ENCODE results near the gene HINT1.

The HINT1 gene

DNA sequence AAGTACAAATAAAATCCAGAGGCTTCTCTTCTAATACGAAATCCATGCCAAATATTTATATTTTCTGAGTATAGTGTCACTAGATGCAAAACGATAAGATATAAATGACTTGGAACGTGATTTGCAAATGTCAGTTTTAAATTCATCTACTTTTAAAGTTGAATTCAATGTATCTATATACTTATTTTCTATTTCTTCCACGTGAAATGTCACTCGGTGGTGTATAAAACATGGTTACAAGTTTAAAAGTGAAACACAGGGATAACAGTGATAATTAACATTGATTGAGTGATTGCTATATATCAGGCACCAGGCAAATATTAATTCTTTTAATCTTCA, 54.8 kb downstream of the HINT1 start:
- no peak overlapping the region for H3K4me3 ChIP-seq (ENCODE audit: low read length)

DNA sequence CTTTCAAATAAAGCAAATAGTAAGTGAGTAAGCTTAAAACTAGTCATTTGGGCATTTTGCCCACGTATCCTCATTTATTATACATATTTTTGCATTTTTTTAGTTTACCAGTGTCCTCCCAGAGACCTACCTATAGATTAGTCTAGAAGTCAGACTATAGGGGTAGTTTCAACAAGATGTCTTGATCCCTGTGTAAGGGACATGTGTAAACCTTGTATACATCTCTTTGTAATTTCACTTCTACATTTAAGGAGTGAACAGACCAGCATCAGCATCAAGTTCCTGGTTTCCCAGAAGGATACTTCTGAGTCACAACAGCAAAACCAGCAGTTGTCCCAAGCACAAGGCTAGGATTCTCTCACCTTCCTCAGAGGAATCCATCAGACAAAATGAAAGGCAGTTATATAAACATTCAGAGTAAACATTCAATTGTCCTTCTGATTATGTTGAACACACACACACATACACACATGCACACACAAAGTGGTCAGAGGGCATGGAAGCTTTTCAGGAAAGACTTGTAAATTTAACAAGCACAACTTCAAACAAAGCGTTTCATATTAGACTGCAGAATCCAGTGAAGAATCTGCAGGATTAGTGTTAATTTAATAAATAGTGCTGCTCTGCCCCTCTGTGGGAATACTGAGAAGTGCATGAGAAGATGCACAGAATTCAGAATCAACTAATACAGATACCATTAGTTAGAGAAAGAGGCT, 55.4 kb downstream of the HINT1 start:
- TF ChIP-seq, protein P1, sequence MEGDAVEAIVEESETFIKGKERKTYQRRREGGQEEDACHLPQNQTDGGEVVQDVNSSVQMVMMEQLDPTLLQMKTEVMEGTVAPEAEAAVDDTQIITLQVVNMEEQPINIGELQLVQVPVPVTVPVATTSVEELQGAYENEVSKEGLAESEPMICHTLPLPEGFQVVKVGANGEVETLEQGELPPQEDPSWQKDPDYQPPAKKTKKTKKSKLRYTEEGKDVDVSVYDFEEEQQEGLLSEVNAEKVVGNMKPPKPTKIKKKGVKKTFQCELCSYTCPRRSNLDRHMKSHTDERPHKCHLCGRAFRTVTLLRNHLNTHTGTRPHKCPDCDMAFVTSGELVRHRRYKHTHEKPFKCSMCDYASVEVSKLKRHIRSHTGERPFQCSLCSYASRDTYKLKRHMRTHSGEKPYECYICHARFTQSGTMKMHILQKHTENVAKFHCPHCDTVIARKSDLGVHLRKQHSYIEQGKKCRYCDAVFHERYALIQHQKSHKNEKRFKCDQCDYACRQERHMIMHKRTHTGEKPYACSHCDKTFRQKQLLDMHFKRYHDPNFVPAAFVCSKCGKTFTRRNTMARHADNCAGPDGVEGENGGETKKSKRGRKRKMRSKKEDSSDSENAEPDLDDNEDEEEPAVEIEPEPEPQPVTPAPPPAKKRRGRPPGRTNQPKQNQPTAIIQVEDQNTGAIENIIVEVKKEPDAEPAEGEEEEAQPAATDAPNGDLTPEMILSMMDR (IDR thresholded peaks at IDR 0.05; ENCODE audit: low read length): peak; percentile 69
- TF ChIP-seq EZH2phosphoT487 (IDR thresholded peaks at IDR 0.05; ENCODE audit: low read length): no peak
- Histone ChIP-seq H3K9ac (ENCODE audit: low read length) (no peak overlapping the region), H3K4me2 (ENCODE audit: low read depth, low read length) (no peak overlapping the region)

More for the DNA sequence above, 54.8 kb downstream of the HINT1 start:
- H4K20me1 ChIP-seq (ENCODE audit: insufficient read depth, low read length): no peaks in the 10 kb centered on the region
- no peaks in the 10 kb centered on the region for H3K27me3 ChIP-seq (replicated peaks; ENCODE audit: insufficient read depth, low read length)
- no peak overlapping the region for H3K4me2 ChIP-seq (ENCODE audit: low read depth, low read length)
- DNase-seq: no peak
- no peak overlapping the region for H3K9ac ChIP-seq (ENCODE audit: low read length)
- no peaks in the 10 kb centered on the region for H3K36me3 ChIP-seq (replicated peaks; ENCODE audit: insufficient read depth, low read length)
- no peaks in the 10 kb centered on the region for H3K4me1 ChIP-seq (ENCODE audit: low read length)
- H3K9me2 ChIP-seq (replicated peaks; ENCODE audit: insufficient read depth, low read length): no peaks in the 10 kb centered on the region
- no peaks in the 10 kb centered on the region for H3K9me3 ChIP-seq (replicated peaks; ENCODE audit: insufficient read depth, low read length)
- TF ChIP-seq, protein P1 (IDR thresholded peaks at IDR 0.05; ENCODE audit: low read length): no peak
- TF ChIP-seq EZH2phosphoT487 (IDR thresholded peaks at IDR 0.05; ENCODE audit: low read length): no peak
- no peak for TF ChIP-seq EZH2 (optimal IDR thresholded peaks at IDR 0.05; ENCODE audit: low read depth, low read length)
- H3K27ac ChIP-seq (ENCODE audit: low read length): no peak overlapping the region
- H3K79me2 ChIP-seq (ENCODE audit: low read length): no peaks in the 10 kb centered on the region
- H3F3A ChIP-seq (ENCODE audit: insufficient read depth, low read length): no peaks in the 10 kb centered on the region
- no peak overlapping the region for H2AFZ ChIP-seq (ENCODE audit: low read length)

More for the DNA sequence above, 55.4 kb downstream of the HINT1 start:
- DNase-seq: peak; percentile 58
- no peaks in the 10 kb centered on the region for H3K36me3 ChIP-seq (replicated peaks; ENCODE audit: insufficient read depth, low read length)
- no peaks in the 10 kb centered on the region for H3K27me3 ChIP-seq (replicated peaks; ENCODE audit: insufficient read depth, low read length)
- no peaks in the 10 kb centered on the region for H3K9me2 ChIP-seq (replicated peaks; ENCODE audit: insufficient read depth, low read length)
- H2AFZ ChIP-seq (ENCODE audit: low read length): peak overlapping the region; percentile 31
- H3K9me3 ChIP-seq (replicated peaks; ENCODE audit: insufficient read depth, low read length): no peaks in the 10 kb centered on the region
- no peaks in the 10 kb centered on the region for H4K20me1 ChIP-seq (ENCODE audit: insufficient read depth, low read length)
- peaks cover 2% of the 10 kb centered on the region; the same call in 1 of the 2 replicates for H3K4me1 ChIP-seq (ENCODE audit: low read length)
- H3K27ac ChIP-seq (ENCODE audit: low read length): no peak overlapping the region
- no peak overlapping the region for H3K4me3 ChIP-seq (ENCODE audit: low read length)
- no peaks in the 10 kb centered on the region for H3F3A ChIP-seq (ENCODE audit: insufficient read depth, low read length)
- no peaks in the 10 kb centered on the region for H3K79me2 ChIP-seq (ENCODE audit: low read length)
